Pancreas (tissue), 10 donors: ENCODE measurements around the gene CSMD2. TPM values are rescaled to one million over a fixed set of nuclear protein-coding genes. Genes with fewer than 3 reads are reported as not detected.

Source experiments
- ATAC-seq, 4 donors: fragments of 200-7000 bp; cut with Tn5 transposase; one replicate each; pipeline versions ENCODE4 v1.8.0 to v1.9.1; 2020; ENCODE audit warnings: mild to moderate bottlenecking in 4 of 4, moderate library complexity in 4 of 4
- DNase-seq, 6 donors: peaks; one replicate each; pipeline ENCODE4 v3.0.0-alpha.2; 2020
- FAIRE-seq: peaks from 2 replicates; lab custom pipeline; 2012; peaks lifted over from hg19 to GRCh38; lab: Jason Lieb, UNC
- H3K27ac ChIP-seq, 4 donors: fragments of 200-600 bp; sonication (generic); 1 replicate in 3 of 4; 2 replicates in 1 of 4; pipeline versions ENCODE4 v1.5.0 to v1.8.0; 2020
- H3K27me3 ChIP-seq, 4 donors: fragments of 200-600 bp; one replicate each; pipeline ENCODE4 v1.8.0; 2021
- H3K36me3 ChIP-seq, 3 donors: fragments of 200-600 bp; sonication (generic) in 1 of 3; one replicate each; pipeline versions ENCODE4 v1.5.0 to v1.8.0; 2020 to 2021
- H3K4me1 ChIP-seq, 3 donors: fragments of 200-600 bp; one replicate each; pipeline ENCODE4 v1.8.0; 2021
- H3K4me3 ChIP-seq, 4 donors: fragments of 200-600 bp; sonication (generic) in 2 of 4; one replicate each; pipeline versions ENCODE4 v1.5.0 to v1.8.0; 2020 to 2021
- H3K9me3 ChIP-seq, 4 donors: fragments of 200-600 bp; one replicate each; pipeline ENCODE4 v1.8.0; 2021
- WGBS, 2 donors: extraction: QIAGEN DNeasy Blood & Tissue Kit; methylation state at CpG; one replicate each; pipeline ENCODE4 v1.1.7; 2013; 5-methylcytosine and 5-hydroxymethylcytosine counted together
- intact Hi-C, 3 donors: fragments of 100-400 bp; cut with DNase I; formaldehyde crosslinking; loops; one replicate each; pipeline versions ENCODE4 v1.11.1 to v1.14.2; 2022
- polyA plus RNA-seq, 2 donors: library from polyadenylated mRNA; stranded (reverse); fragments of 200-250 nt; gene quantifications; one replicate each; pipeline ENCODE4 v1.2.3, GENCODE V29; 2013
- total RNA-seq, 6 donors: library from RNA; stranded (reverse); fragmentation: NEBNext Ultra II Directional in 4 of 6; extraction: Animal tissue kit (Norgen Biotek cat#: 25700) in 4 of 6; gene quantifications; one replicate each; pipeline versions ENCODE4 v1.2.1 to v1.2.4, GENCODE V29; 2021 to 2023
- TF ChIP-seq, protein P1 (sequence below), 4 donors: fragments of 200-600 bp; sonication (generic) in 3 of 4; IDR thresholded peaks; one replicate each; pipeline versions ENCODE4 v1.5.0 to v1.8.0; 2021; ENCODE audit warnings: antibody characterized with exemption in 4 of 4
- donor health status: healthy with polysubstance abuse.
- donor health status: DM: no; HTN: no; CAD: no; lungs with moderate emphysema.
- donor health status: DM: no; HTN: no; CAD: no.
- donor health status: control.
- donor health status: control.
- donor health status: Bipolar disorder and iron deficiency.
- donor health status: DM: yes; HTN: yes; CAD: no.
- donor health status: DM: no; HTN: no; CAD: no.
- donor health status: DM: no; HTN: no; CAD: no.
- donor health status: DM: yes; HTN: yes; CAD: no.

Gene CSMD2
- total and polyA plus RNA-seq, 8 donors, result 0.04 to 2.0 (median 0.36) TPM

DNA sequence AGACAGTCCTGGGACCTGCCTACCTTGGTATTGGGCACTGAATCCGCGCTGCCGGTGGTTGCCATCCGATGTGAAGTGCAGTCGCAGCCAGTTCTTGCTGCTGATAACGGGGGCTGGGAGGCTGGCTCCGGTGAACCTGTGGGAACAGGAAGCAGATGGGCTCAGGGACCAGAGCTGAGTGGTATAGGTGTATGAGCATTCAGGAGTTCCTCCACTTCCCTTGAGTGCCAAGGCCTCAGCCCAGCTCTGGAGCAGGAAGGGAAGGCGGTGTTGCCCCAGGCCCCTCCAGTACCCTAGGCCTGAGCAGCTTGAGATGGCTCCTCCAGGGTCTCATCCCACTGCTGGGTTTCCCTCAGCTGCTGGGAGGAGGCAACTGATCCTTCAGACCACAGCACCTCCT is 318.2 kb downstream of the CSMD2 start:
- H3K9me3 ChIP-seq, result no peaks in the 10 kb centered on the region
- no peaks in the 10 kb centered on the region for H3K27me3 ChIP-seq
- ATAC-seq (no peak), DNase-seq (no peak), FAIRE-seq (no peak)
- intact Hi-C loops, result no loop called here
- 90 to 92% methylated on average over 8 of the region's 8 CpGs for WGBS, 2 donors
- no peaks in the 10 kb centered on the region for H3K36me3 ChIP-seq
- H3K4me1 ChIP-seq, result no peaks in the 10 kb centered on the region
- no peak overlapping the region for H3K27ac ChIP-seq
- H3K4me3 ChIP-seq, result no peak overlapping the region
- TF ChIP-seq, protein P1, sequence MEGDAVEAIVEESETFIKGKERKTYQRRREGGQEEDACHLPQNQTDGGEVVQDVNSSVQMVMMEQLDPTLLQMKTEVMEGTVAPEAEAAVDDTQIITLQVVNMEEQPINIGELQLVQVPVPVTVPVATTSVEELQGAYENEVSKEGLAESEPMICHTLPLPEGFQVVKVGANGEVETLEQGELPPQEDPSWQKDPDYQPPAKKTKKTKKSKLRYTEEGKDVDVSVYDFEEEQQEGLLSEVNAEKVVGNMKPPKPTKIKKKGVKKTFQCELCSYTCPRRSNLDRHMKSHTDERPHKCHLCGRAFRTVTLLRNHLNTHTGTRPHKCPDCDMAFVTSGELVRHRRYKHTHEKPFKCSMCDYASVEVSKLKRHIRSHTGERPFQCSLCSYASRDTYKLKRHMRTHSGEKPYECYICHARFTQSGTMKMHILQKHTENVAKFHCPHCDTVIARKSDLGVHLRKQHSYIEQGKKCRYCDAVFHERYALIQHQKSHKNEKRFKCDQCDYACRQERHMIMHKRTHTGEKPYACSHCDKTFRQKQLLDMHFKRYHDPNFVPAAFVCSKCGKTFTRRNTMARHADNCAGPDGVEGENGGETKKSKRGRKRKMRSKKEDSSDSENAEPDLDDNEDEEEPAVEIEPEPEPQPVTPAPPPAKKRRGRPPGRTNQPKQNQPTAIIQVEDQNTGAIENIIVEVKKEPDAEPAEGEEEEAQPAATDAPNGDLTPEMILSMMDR (IDR thresholded peaks at IDR 0.05), result no peak

DNA sequence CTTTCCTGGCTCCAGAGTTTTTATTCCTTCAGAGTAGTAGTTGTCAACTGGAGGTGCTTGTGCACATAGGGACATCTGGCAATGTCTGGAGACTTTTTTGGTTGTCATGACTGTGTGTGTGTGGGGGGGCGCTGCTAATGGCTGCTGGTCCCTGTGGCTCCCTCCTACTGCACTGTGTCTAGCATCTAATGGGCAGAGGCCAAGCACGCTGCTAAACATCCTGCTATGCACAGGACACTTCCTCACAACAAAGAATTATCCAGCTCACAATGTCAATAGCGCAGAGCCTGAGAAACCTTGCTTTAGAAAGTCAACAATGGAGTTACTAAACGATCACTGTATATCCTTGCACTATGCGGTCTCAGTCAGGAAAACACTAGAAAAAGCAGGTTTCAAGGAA is 320.9 kb downstream of the CSMD2 start:
- no peaks in the 10 kb centered on the region for H3K27me3 ChIP-seq
- H3K27ac ChIP-seq, result no peak overlapping the region
- H3K4me3 ChIP-seq, result no peak overlapping the region
- no peaks in the 10 kb centered on the region for H3K36me3 ChIP-seq
- H3K4me1 ChIP-seq, result no peaks in the 10 kb centered on the region
- no peak for ATAC-seq
- DNase-seq, result no peak
- TF ChIP-seq, protein P1 (IDR thresholded peaks at IDR 0.05), result no peak
- 65 to 71% methylated on average over 5 of the region's 5 CpGs for WGBS, 2 donors
- H3K9me3 ChIP-seq, result no peaks in the 10 kb centered on the region
- intact Hi-C loops, result no loop called here
- FAIRE-seq, result no peak

DNA sequence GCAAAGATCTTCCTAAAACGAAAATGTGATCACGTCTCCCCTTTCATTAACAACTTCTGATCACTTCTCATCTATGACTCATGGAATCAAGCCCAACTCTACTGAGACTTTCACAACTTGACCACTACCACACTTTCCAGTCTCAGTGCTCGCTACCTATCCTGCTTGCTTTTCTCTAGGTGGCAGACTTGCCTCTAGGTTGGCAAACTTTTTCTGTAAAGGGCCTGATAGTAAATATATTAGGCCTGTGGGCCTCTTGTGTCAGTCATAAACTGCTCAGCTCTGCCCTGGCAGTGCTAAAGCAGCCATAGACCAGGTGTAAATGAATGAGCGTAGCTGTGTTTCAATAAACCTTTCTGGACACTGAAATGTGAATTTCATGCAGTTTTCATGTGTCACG is 322.7 kb downstream of the CSMD2 start:
- 82 to 90% methylated on average over 5 of the region's 5 CpGs for WGBS, 2 donors
- FAIRE-seq (no peak), DNase-seq (no peak), ATAC-seq (no peak)
- Histone ChIP-seq H3K36me3 (no peaks in the 10 kb centered on the region), H3K4me1 (no peaks in the 10 kb centered on the region), H3K27ac (no peak overlapping the region), H3K4me3 (no peak overlapping the region), H3K27me3 (no peaks in the 10 kb centered on the region), H3K9me3 (no peaks in the 10 kb centered on the region)
- TF ChIP-seq, protein P1 (IDR thresholded peaks at IDR 0.05), result no peak
- intact Hi-C loops, result no loop called here

DNA sequence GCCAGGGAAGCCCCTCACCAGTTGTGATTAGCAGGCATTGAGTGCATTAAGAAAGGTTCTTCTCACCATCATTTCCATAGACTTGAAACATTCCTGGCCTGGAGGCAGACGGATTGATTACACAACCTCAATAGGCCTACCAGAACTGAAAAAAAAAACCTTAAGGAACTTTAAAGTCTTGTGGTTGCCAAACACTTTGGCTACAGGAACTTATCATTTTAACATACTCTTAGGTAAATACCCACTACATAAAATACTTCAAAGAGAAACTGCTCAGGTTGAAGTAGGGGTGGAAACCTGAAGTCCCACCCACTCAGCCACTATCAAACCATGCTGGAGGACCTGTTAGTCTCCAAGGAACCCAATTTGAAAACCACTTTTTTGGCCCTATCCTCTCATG is 323.5 kb downstream of the CSMD2 start:
- Histone ChIP-seq H3K27ac (no peak overlapping the region), H3K4me3 (no peak overlapping the region), H3K9me3 (no peaks in the 10 kb centered on the region), H3K36me3 (no peaks in the 10 kb centered on the region), H3K4me1 (no peaks in the 10 kb centered on the region), H3K27me3 (no peaks in the 10 kb centered on the region)
- no peak for FAIRE-seq
- no peak for DNase-seq
- intact Hi-C loops, result no loop called here
- TF ChIP-seq, protein P1 (IDR thresholded peaks at IDR 0.05), result no peak
- 41 to 59% methylated on average over 1 of the region's 1 CpG for WGBS, 2 donors
- ATAC-seq, result no peak

DNA sequence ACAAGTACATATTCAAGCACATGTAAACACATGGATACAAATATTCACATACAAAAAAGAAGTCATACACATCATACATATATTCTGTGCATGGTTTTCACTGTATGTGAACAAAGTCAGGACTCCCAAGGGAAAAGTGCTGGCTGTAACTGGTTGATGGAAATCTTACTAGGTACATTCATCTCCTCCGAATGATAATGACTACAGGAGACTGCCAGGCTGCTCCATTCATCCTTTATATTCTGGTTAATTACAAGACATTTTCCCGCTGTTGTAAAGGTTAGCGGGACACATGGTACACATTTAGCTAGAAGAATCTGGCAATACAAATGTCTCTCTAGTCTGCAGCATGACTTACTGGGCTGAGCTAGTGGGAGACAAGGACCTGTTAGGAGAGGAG is 327.4 kb downstream of the CSMD2 start:
- no peaks in the 10 kb centered on the region for H3K9me3 ChIP-seq
- 80 to 82% methylated on average over 3 of the region's 3 CpGs for WGBS, 2 donors
- no peaks in the 10 kb centered on the region for H3K4me1 ChIP-seq
- H3K36me3 ChIP-seq, result no peaks in the 10 kb centered on the region
- ATAC-seq (no peak), DNase-seq (no peak), FAIRE-seq (no peak)
- H3K27ac ChIP-seq, result no peak overlapping the region
- intact Hi-C loops, result no loop called here
- no peak overlapping the region for H3K4me3 ChIP-seq
- H3K27me3 ChIP-seq, result no peaks in the 10 kb centered on the region
- TF ChIP-seq, protein P1 (IDR thresholded peaks at IDR 0.05), result no peak
